ENCODE data around the gene TRAK1. TPM values are rescaled to one million over a fixed set of nuclear protein-coding genes. Genes with fewer than 3 reads are reported as not detected.

TRAK1 gene
- polyA plus RNA-seq, 1 donor, result 103 TPM

GRCh38 chr3:42151596-42152168 is 60.5 kb downstream of the TRAK1 start:
- no peak for DNase-seq (ENCODE audit: low read depth)

- DNase-seq (ENCODE audit: low read depth), result no peak
These were observed 61.0 kb downstream of the TRAK1 start for GRCh38 chr3:42152193-42152592.

GRCh38 chr3:42153039-42153438 is 61.9 kb downstream of the TRAK1 start:
- no peak for DNase-seq (ENCODE audit: low read depth)

DNA sequence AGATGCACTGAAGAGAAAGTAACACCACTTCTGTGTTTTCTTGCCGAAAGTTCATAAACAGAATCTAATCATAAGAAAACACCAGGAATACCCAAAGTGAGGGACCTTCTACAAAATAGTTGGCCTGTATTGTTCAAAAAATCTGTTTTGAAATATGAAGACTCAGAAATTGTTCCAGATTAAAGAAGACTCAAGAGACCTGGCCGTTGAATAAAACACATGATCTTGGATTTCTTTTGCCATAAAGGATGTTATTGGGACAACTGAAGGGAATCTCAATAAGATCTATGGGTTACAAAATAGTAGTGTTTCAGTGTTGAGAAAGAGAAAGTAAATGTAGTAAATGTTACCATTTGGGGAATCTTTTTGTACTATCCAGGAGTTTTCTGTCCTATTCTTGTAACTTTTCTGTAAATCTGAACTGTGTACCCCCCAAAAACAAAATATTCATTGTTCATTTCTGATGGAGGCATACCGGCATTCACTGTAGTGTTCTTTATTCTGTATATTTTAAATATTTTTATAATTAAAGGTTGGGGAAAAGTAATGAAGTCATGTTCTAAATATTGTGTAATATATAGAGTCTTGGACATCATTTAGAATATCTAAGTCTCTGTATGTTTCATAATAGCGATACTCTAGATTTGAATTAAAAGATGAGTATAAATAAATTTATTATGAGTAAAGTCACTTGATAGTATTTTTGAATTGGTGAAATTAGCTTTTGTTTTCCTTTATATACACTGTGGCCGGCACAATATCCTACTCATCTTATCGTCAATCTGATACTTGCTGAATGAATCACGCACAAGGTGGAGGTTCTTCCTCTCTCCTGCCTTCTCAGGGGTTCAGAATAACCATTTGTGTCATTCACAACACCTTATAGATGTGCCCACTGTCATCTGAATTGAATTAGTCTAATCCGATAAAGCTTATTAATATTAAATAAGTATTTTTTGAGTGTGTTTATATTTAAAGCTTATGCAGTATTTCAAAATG is 66.7 kb downstream of the TRAK1 start:
- peak; percentile 36 for DNase-seq (ENCODE audit: low read depth)

DNA sequence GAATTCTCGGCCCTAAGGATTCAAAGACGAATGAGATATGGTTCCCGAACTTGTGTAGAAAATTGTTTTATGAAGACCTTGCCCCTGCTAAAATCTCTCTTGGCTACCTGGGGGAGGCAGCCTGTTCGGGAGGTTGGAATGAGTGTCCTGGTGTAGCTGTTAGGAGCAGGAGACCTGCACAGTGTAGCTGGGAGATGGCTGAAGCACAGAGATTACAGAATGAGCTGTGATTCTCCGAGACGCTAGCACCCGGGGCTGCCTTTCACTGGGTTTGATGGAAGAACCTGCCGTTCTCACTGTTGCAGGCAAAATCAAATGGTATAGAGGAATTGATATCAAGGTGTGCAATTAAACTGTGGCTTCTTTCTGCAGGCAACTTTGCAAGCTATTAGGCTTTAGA is 68.0 kb downstream of the TRAK1 start:
- DNase-seq (ENCODE audit: low read depth), result no peak

GRCh38 chr3:42159706-42160472 is 68.7 kb downstream of the TRAK1 start:
- no peak for DNase-seq (ENCODE audit: low read depth)

DNA sequence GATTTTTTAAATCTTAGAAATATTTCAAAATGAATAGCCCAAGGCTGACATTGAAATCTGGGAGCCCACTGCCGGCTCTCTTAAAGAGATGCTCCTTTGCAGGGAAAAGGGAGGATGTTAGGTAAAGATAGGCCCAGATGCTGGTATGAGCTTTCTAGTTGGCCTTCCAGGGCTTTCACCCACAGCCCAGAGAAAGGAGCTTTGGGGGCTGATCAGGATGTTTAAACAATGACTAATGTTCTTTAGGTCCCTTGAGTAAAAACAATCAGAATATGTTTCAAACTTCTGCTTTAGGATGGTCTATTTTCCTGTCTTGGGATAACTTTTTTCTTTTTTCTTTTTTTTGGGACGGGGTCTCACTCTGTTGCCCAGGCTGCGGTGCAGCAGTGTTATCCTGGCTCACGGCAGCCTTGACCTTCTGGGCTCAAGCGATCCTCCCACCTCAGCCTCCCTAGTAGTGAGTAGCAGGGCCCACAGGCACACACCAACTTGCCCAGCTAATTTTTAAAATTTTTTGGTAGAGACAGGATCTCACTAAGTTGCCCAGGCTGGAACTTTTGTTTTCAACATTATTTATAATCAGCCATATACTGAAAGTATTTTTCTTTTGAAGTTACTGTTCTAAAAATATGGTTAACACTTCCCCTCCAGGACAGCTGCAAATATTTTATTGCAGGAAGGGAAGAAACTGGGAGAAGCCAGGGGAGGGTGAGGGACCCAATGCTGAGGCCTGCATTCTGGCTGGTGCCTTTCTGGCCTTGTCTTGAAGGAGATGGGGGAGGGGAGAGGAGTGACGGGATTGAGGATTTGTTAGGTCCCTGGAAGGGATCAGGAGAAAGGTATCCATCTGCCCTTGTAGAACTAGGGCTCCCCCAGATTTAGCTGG is 70.1 kb downstream of the TRAK1 start:
- no peak for DNase-seq (ENCODE audit: low read depth)

DNA sequence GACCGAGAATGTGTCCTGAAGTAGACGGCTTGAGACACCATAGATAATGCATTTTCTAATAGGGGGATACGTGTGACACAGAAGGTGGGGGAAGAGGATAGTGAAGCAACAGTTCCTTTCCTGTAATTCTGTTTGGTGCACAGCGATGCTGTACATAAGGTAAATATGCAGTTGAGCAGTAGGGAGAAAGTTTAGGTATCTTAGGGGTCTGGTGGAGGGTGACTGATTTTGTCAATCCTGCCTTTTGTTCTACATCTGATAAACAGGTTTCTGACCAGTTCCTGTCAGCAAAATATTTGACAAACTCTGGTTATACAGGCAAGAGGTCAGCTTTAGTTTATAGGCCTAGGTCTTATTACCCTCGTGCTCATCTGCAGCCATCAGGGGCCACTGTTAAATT is 71.3 kb downstream of the TRAK1 start:
- DNase-seq (ENCODE audit: low read depth), result no peak

DNA sequence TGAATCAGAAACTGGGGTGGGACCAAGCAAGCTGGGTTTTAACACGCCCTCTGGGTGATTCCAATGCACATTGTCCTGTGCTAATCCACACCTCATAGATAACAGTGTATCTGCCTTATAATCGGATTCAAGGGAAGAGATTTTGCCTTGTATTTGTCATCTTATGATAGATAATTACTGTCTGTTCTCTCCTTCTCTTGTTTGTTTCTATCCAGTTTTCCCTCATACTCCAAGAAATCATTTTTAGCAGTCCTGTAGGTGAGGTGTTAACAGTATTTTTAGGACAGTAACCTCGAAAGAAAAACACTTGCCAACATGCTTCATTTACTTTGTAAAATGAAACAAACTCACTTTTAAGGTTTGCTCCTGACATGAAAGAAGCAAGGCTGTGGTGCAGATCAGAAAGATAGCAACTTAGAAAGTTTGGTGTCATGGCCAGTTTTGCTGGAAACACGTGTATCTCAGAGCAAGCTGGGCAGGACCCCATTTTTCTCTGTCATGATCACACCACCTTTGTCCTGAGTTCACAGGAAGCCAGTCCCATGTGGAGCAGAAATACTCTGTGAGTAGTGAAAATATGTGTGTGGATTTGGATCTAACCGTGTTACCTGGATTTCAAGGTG is 72.6 kb downstream of the TRAK1 start:
- DNase-seq (ENCODE audit: low read depth), result no peak

- DNase-seq (ENCODE audit: low read depth), result no peak
These were observed 73.5 kb downstream of the TRAK1 start for GRCh38 chr3:42164656-42165055.

- no peak for DNase-seq (ENCODE audit: low read depth)
These were observed 74.1 kb downstream of the TRAK1 start for GRCh38 chr3:42165211-42165610.

DNA sequence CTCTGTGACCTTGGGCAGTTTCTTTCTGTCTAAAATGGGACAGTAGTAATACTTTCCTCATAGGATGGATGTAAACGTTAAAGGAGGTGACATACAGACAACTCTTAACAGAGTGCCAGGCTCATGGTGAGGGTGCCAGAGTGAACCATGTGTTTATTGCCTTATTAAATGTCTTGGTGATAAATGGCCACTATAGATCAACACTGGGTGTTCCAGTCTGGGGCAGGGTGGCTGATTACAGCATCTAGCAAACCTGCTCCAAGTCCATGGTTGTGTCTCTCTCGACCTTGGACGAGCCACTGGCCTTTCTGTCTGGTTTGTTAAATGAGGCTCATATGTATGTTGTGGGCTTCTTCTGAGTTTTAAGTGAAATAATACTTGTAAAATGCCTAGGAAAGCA is 75.1 kb downstream of the TRAK1 start:
- DNase-seq (ENCODE audit: low read depth), result no peak

DNA sequence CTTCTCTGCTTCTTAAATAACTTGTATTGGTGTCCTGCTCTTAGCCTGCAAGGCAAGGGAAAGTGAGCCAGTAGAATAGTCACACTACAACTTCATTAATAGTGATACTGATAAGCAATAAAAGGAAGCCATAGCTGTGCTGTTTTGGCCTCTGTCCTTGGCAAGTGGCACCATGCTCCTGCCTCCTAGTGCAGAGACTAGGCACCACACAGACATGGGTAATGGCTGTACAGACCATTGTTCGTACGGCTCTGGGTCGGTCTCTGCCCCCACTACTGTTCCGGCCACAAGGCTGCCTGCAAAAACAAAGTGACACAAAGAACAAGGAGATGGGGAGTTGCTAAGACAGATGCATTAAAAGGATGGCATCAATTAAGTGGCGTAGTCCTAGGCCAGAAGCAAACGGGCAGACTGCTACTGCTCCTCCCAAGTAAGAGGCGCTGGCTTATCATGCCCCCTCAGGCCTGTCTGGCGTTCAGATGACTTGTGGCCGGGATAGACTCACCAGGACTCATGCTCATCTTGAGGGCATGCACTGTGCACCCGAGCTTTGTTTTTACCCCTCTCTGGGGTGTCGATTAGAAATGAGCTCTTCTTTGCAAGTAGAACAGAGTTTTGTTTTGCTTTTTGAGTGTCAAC is 75.6 kb downstream of the TRAK1 start:
- no peak for DNase-seq (ENCODE audit: low read depth)

DNA sequence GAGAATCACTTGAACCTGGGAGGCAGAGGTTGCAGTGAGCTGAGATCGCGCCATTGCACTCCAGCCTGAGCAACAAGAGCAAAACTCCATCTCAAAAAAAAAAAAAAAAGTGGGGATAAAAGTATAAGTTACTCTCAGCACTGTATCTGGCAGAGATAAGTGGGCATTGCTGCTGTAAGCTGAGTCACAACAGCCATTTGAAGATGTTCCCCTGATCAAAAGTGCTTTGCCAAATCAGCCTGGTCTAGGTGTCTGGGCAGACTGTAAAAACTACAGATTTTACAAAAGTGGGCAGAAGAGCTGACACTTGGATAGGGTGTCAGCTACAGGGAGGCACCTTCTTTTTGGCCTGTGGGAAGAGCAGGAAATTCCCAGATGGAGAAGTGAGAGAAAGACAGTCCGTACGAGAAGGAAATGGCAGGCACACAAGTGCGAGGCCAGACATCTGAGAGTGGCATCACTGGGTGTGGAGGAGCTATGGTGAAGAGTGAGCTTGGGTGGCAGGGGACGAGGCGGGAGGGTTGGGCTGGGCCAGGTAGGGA is 78.5 kb downstream of the TRAK1 start:
- no peak for DNase-seq (ENCODE audit: low read depth)

- DNase-seq (ENCODE audit: low read depth), result no peak
These were observed 81.0 kb downstream of the TRAK1 start for GRCh38 chr3:42172047-42172654.

- no peak for DNase-seq (ENCODE audit: low read depth)
These were observed 82.2 kb downstream of the TRAK1 start for GRCh38 chr3:42173307-42173706.

DNA sequence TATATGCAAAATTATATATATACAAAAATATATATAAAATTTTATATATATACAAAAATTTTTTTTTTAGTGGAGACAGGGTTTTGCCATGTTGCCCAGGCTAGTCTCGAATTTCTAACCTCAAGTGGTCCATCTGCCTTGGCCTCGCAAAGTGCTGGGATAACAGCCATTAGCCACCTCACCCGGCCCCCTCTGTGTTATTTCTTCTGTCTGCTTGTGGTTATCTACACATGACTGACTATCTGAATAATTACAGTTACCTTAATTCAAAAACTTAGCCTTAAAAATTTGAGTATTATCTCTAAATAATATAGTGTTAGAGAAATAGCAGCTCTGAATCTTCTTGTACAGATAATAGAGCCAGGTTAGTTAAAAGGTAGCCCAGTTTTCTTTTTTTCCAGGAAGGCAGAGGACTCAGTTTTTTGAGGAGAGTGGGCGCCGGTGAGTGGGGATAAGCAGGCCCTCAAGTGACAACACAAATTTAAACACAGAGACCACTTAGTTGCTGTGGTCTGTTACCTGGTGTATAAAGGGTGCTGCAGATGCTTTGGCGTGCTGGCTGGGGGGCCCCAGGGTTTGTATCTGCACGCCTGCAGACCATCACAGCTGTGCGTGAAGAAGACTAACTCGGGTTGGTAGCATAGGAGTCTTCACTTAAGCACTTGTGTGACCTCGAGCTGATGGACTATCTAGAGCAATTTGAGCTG is 83.7 kb downstream of the TRAK1 start:
- no peak for DNase-seq (ENCODE audit: low read depth)

DNA sequence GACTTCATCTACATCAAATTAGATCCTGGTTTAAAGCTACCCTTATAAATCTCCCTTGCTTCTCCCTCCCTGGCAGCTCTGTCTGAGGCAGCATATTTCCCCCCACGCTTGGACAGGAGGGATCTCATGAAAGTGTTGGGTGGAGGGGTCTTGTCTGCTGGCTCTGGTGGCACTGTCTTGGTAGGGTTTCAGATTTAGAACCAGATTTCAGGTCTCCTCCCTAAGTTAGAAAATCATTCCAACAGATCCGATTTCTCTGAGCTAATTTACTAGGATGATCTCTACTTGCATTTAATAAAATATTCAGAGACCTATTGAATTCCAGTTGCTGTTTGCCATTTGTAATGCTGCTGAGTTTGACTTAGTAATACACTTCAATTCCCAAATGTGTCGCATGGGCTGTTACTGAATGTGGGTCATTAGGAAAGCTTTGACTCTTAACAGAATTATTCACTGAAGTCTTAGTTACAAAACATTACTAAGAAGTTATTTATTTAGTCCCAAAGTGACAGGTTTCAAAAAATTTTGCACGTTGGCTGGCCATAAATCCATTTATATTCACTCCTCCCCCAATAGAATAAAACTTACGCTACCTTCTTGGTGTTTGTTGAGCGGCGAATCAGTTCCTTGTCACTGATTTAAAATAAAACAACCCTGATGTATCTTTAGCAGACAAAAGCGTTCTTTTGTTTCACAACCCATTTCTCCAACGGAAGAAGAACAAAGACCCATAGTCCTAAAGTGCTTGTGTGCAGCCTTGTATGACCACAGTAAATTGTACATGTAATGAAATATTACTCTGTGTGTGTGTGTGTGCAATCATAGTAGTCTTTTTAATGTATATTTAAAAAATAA is 84.5 kb downstream of the TRAK1 start:
- no peak for DNase-seq (ENCODE audit: low read depth)

Measured in forelimb muscle (tissue), 1 donor.